ENCODE results near the gene NUP153.
"Not testable (repeated sequence)": the region's sequence is repeated elsewhere in the genome, so short reads cannot be mapped to it uniquely, and the experiment has no call there.

Gene NUP153

DNA sequence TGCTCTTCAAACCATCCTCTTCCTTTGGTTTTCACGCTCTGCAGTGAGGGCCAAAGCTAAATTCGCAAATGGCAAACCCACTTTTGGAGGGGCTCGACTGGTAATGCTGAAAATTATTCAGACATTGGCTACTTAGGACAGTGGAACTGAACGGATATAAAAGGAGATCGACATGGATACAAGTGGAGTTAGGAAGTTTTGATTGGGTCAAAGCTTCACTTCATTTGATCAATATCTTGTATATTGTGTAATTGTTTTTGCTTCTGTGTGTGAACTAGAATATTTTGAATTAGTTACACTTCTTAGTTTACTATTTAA lies 105.4 kb downstream of the NUP153 start:
- no peak for DNase-seq (ENCODE audit: low spot score)

GRCh38 chr6:17600527-17601385 lies 106.0 kb downstream of the NUP153 start:
- DNase-seq (ENCODE audit: low spot score): peak; percentile 44

GRCh38 chr6:17599877-17600526 lies 106.7 kb downstream of the NUP153 start, which contains the start of gene FAM8A1:
FAM8A1 (plus strand) TSS chr6:17600302; CDS start chr6:17600410, 108 bp downstream.
- DNase-seq (ENCODE audit: low spot score): peak; percentile 96

GRCh38 chr6:17596085-17596484 lies 110.6 kb downstream of the NUP153 start:
- DNase-seq (ENCODE audit: low spot score): no peak

DNA sequence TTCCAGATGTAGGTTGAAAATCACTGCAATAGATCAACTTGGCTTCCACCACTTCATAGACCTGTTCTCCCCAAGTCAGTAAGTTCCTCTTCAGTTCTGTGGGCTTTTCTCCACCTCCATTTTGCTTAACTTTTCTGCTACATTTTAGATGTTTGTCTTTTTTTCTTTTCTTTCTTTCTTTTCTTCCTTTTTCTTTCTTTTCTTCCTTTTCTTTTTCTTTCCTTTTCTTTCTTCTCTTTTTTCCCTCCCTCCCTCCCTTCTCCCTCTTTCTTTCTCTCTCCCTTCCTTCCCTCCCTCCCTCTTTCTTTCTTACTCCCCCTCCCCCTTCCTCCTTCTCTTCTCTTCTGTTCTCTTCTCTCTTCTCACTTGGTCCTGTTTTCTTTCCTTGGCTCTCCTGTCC lies 113.5 kb downstream of the NUP153 start:
- no peak for DNase-seq (ENCODE audit: low spot score)

DNA sequence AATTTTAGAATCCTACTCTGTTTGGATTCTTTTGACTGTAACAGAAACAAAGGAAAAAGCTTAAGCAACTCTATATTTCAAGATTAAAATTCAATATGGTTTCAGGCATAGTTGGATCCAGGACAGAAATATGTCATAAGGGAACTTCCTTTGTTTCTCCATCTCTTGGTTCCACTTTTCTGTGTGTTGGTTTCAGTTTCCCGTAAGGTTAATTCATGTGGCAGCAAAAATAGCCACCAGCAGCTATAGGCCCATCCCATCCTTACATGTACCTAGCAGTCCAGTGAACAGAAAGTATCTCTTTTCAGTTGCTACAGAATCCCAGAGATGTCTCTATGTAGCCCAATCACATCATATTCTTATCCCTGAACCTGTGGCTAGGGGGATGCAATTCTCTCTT lies 115.4 kb downstream of the NUP153 start:
- no peak for DNase-seq (ENCODE audit: low spot score)

GRCh38 chr6:17589406-17590096 lies 117.2 kb downstream of the NUP153 start:
- peak; percentile 53 for DNase-seq (ENCODE audit: low spot score)

GRCh38 chr6:17588011-17588410 lies 118.7 kb downstream of the NUP153 start:
- DNase-seq (ENCODE audit: low spot score): no peak

GRCh38 chr6:17586623-17587022 lies 120.1 kb downstream of the NUP153 start:
- DNase-seq (ENCODE audit: low spot score): not testable (repeated sequence)

- DNase-seq (ENCODE audit: low spot score): peak; percentile 39
Measured at GRCh38 chr6:17585766-17586490, 120.8 kb downstream of the NUP153 start.

- DNase-seq (ENCODE audit: low spot score): peak; percentile 56
Measured at GRCh38 chr6:17584241-17584803, 122.4 kb downstream of the NUP153 start.

- no peak for DNase-seq (ENCODE audit: low spot score)
Measured at GRCh38 chr6:17583811-17584210, 122.9 kb downstream of the NUP153 start.

DNA sequence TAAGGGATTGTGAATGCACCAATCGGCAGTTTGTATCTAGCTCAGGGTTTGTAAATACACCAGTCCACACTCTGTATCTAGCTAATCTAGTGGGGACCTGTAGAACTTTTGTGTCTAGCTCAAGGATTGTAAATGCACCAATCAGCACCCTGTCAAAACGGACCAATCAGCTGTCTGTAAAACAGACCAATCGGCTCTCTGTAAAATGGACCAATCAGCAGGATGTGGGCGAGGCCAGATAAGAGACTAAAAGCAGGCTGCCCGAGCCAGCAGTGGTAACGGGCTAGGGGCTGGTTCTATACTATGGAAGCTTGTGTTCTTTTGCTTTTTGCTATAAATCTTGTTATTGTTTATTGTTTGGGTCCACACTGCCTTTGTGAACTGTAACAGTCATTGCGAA lies 125.4 kb downstream of the NUP153 start:
- DNase-seq (ENCODE audit: low spot score): not testable (repeated sequence)

DNA sequence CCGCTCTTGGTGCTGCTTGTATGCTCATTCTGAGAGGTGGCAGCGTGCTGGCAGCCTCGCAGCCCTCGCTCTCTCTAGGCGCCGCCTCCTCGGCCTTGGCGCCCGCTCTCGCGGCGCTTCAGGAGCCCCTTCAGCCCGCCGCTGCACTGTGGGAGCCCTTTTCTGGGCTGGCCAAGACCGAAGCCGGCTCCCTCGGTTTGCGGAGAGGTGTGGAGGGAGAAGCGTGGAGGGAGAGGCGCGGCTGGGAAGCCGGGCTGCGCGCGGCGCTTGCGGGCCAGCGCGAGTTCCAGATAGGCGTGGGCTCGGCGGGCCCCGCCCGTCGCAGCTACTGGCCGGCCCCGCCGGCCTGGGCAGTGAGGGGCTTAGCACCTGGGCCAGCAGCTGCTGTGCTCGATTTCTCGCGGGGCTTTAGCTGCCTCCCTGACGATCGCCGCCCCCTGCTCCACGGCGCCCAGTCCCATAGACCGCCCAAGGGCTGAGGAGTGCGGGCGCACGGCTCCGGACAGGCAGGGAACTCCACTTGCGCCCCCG lies 126.1 kb downstream of the NUP153 start:
- DNase-seq (ENCODE audit: low spot score): peak; percentile 43

DNA sequence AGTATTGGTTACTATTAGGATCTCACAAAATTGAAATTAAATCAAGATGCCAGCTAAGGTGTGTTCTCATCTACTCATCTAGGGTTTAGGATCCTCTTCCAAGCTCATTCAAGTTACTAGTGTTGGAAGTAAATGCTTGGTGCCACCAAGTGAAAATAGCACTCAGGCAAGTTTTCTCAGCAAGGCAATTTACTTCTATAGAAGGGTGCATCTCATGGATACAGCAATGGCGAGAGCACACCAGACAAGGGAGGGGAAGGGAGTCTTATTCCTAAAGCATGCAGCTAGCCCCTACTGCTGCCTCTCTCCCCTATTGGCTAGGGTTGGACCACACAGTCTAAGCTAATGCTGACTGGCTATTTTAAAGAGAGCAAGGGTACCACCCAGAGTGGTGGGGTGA lies 129.7 kb downstream of the NUP153 start:
- no peak for DNase-seq (ENCODE audit: low spot score)

DNA sequence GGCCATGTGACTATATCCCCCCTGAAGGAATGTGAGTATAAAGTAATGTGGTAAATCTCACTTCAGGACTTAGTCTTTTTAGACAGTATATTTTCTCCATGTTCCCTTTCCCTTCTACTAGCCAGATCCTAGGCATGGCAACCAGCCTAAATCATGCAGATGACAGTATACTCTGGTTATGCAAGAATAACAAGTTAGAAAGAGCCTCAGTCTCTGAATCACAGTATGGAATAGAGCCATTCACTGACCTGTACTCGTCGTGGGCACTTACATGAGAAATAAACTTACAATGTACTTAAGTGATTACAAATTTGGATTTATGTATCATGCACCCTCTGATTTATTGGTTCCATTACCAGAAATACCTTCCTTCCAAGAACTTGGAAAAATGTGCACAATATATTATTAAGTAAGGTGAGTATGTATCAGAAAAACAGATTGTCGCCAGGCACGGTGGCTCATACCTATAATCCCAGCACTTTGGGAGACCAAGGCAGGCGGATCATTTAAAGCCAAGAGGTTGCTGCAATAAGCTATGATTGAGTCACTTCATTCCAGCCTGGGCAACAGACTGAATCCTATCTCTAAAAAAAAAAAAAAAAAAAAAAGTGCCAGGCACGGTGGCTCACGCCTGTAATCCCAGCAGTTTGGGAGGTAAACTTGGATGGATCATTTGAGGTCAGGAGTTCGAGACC lies 131.7 kb downstream of the NUP153 start:
- no peak for DNase-seq (ENCODE audit: low spot score)

DNA sequence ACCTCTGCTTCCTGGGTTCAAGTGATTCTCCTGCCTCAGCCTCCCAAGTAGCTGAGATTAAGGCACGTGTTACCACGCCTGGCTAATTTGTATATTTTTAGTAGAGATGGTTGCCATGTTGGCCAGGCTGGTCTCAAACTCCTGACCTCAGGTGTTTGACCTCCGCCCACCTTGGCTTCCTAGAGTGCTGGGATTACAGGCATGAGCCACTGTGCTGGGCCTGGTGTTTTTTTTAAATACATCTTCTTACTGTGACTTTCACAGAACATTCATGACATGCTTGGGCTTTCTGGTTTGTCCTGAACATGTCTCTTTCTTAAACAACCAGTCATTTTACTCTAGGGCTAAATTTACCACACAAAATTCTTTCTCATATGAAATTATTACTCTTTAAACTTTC lies 141.3 kb downstream of the NUP153 start:
- DNase-seq (ENCODE audit: low spot score): no peak

All from iPS-NIHi11 (cell line).